Suprapubic skin (tissue), 4 donors: ENCODE measurements around the gene PSMC2. TPM values are rescaled to one million over a fixed set of nuclear protein-coding genes. Genes with fewer than 3 reads are reported as not detected.

ENCODE experiments used
- DNase-seq, 2 donors: peaks; one replicate each; pipeline ENCODE4 v3.0.0-alpha.2; 2019; ENCODE audit warnings: low spot score in 2 of 2
- H3K27ac ChIP-seq: fragments of 200-600 bp; sonication (generic); one replicate; pipeline ENCODE4 v1.5.1; 2019
- H3K27me3 ChIP-seq: fragments of 200-600 bp; sonication (generic); one replicate; pipeline ENCODE4 v1.5.1; 2019
- H3K36me3 ChIP-seq: fragments of 200-600 bp; sonication (generic); one replicate; pipeline ENCODE4 v1.5.1; 2019
- H3K4me1 ChIP-seq: fragments of 200-600 bp; sonication (generic); one replicate; pipeline ENCODE4 v1.5.1; 2019
- H3K4me3 ChIP-seq: fragments of 200-600 bp; sonication (generic); one replicate; pipeline ENCODE4 v1.5.1; 2019; ENCODE audit warnings: mild to moderate bottlenecking
- H3K9me3 ChIP-seq: fragments of 200-600 bp; sonication (generic); one replicate; pipeline ENCODE4 v1.5.1; 2019
- EP300 ChIP-seq: sonication (generic); formaldehyde crosslinking; IDR thresholded peaks from one replicate; pipeline ENCODE4 v1.6.1; 2017; ENCODE audit warnings: antibody characterized with exemption
- POLR2A ChIP-seq, 2 donors: fragments of 450-650 bp; IDR thresholded peaks; one replicate each; pipeline ENCODE4 v1.6.1; 2017; ENCODE audit warnings: antibody characterized with exemption in 2 of 2, mild to moderate bottlenecking in 2 of 2, moderate library complexity in 2 of 2
- POLR2AphosphoS5 ChIP-seq, 3 donors: sonication (generic); formaldehyde crosslinking; IDR thresholded peaks; one replicate each; pipeline ENCODE4 v1.6.1; 2017; ENCODE audit warnings: antibody characterized with exemption in 3 of 3
- WGBS: methylation state at CpG from one replicate; pipeline ENCODE4 v1.1.5; 2018; 5-methylcytosine and 5-hydroxymethylcytosine counted together
- total RNA-seq, 4 donors: library from RNA; depleted of rRNA; stranded (reverse); fragments of >200 nt; gene quantifications; one replicate each; pipeline ENCODE4 v1.1.0, GENCODE V29; 2016
- TF ChIP-seq, protein P1 (sequence below), 2 donors: fragments of 200-600 bp in 1 of 2; fragments of 450-650 bp in 1 of 2; sonication (generic) in 1 of 2; IDR thresholded peaks; one replicate each; pipeline ENCODE4 v1.5.1; 2016 to 2019; ENCODE audit warnings: antibody characterized with exemption in 2 of 2, mild to moderate bottlenecking in 1 of 2, moderate library complexity in 1 of 2

The PSMC2 gene
- total RNA-seq, 4 donors from 2014 or later = 61.5 to 115 (median 94.0) TPM

DNA sequence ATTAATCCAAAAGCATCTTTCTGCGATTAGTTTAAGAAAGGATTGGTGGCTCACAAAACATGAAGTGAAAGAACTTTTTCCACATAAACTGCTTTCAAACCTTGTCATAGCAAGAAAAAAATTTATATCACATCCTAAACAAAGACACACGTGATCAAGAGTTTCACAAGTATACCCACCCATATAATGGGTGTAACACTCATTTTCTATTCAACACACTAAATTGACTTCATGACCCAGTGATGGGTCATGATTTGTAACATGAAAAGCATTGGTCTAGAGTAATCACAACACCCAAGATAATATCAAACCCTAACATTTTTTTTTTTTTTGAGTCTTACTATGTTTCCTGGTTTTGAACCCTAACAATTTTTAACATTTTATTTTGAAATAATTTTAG lies 32.6 kb upstream of the PSMC2 start:
- DNase-seq = no peak
- Histone ChIP-seq H3K4me3 (no peak overlapping the region), H3K27ac (no peak overlapping the region), H3K27me3 (no peaks in the 10 kb centered on the region), H3K4me1 (no peaks in the 10 kb centered on the region), H3K36me3 (peaks cover 100% of the 10 kb centered on the region), H3K9me3 (no peaks in the 10 kb centered on the region)
- TF ChIP-seq POLR2AphosphoS5 (IDR thresholded peaks at IDR 0.05) = no peak
- no peak for TF ChIP-seq POLR2A (IDR thresholded peaks at IDR 0.05)
- TF ChIP-seq, protein P1, sequence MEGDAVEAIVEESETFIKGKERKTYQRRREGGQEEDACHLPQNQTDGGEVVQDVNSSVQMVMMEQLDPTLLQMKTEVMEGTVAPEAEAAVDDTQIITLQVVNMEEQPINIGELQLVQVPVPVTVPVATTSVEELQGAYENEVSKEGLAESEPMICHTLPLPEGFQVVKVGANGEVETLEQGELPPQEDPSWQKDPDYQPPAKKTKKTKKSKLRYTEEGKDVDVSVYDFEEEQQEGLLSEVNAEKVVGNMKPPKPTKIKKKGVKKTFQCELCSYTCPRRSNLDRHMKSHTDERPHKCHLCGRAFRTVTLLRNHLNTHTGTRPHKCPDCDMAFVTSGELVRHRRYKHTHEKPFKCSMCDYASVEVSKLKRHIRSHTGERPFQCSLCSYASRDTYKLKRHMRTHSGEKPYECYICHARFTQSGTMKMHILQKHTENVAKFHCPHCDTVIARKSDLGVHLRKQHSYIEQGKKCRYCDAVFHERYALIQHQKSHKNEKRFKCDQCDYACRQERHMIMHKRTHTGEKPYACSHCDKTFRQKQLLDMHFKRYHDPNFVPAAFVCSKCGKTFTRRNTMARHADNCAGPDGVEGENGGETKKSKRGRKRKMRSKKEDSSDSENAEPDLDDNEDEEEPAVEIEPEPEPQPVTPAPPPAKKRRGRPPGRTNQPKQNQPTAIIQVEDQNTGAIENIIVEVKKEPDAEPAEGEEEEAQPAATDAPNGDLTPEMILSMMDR (IDR thresholded peaks at IDR 0.05) = no peak
- WGBS = 80% methylated on average over 2 of the region's 2 CpGs

DNA sequence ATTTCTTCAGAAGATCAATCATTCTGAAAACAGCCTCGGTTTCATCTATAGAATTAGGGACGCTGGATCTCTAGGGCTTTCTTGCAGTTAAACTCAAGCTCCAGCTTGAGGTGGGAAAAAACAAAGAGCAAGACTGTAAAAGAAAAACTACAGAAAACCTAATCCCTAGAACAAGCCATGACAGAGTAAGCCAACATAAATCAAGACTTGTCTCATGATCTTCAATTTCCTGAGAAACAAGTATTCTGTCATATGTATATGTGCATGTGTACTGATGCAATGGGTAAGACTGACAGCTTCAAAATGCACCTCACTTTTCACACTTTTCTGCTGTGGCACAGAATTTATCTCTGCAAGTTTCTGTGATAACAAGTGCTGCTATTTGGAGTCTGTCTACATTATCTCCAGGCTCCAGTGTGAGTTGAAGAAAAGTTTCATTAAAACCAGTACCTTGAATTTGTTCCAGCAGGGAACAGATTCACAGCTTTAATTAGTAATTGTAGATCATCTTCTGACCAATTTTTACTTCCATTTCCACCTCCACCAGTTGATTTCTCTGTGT lies 31.0 kb upstream of the PSMC2 start:
- no peak for DNase-seq
- Histone ChIP-seq H3K4me1 (no peaks in the 10 kb centered on the region), H3K27me3 (no peaks in the 10 kb centered on the region), H3K9me3 (no peaks in the 10 kb centered on the region), H3K27ac (no peak overlapping the region), H3K4me3 (no peak overlapping the region), H3K36me3 (peaks cover 100% of the 10 kb centered on the region)
- TF ChIP-seq, protein P1 (IDR thresholded peaks at IDR 0.05) = no peak
- TF ChIP-seq POLR2AphosphoS5 (IDR thresholded peaks at IDR 0.05) = no peak
- no peak for TF ChIP-seq POLR2A (IDR thresholded peaks at IDR 0.05)
- no peak for TF ChIP-seq EP300
- 88% methylated on average over 2 of the region's 2 CpGs for WGBS

DNA sequence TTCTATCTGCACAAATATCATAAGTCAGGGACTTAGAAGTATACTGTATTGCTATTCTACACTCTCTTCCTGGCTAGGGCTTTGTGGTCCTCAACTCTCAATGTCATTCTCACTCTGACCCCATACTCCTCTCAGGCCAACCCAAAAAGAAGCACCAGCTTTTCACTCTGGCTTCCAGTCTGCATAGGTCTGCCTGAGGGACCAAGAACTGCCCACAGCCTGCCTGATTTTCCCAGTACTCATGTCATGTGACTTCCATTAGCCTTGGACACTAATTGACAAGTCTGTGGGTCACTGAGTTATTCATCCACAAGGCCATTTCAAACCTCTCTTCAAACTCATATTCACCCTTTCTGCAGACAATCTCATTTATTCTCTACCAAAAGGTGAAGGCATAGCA lies 30.4 kb upstream of the PSMC2 start:
- peaks cover 100% of the 10 kb centered on the region for H3K36me3 ChIP-seq
- TF ChIP-seq, protein P1 (IDR thresholded peaks at IDR 0.05) = no peak
- TF ChIP-seq POLR2A (IDR thresholded peaks at IDR 0.05) = no peak
- no peaks in the 10 kb centered on the region for H3K4me1 ChIP-seq
- H3K27ac ChIP-seq = no peak overlapping the region
- H3K9me3 ChIP-seq = no peaks in the 10 kb centered on the region
- DNase-seq = no peak
- no peak overlapping the region for H3K4me3 ChIP-seq
- H3K27me3 ChIP-seq = no peaks in the 10 kb centered on the region

- no peak for DNase-seq
- 90% methylated on average over 8 of the region's 8 CpGs for WGBS
- TF ChIP-seq EP300 (no peak), POLR2AphosphoS5 (IDR thresholded peaks at IDR 0.05) (no peak), POLR2A (IDR thresholded peaks at IDR 0.05) (no peak)
- TF ChIP-seq, protein P1 (IDR thresholded peaks at IDR 0.05) = no peak
- H3K36me3 ChIP-seq = peaks cover 62% of the 10 kb centered on the region
- H3K27ac ChIP-seq = no peak overlapping the region
- H3K27me3 ChIP-seq = no peaks in the 10 kb centered on the region
- no peaks in the 10 kb centered on the region for H3K9me3 ChIP-seq
- no peaks in the 10 kb centered on the region for H3K4me1 ChIP-seq
- no peak overlapping the region for H3K4me3 ChIP-seq
Measured at GRCh38 chr7:103325744-103326143, 21.7 kb upstream of the PSMC2 start.

DNA sequence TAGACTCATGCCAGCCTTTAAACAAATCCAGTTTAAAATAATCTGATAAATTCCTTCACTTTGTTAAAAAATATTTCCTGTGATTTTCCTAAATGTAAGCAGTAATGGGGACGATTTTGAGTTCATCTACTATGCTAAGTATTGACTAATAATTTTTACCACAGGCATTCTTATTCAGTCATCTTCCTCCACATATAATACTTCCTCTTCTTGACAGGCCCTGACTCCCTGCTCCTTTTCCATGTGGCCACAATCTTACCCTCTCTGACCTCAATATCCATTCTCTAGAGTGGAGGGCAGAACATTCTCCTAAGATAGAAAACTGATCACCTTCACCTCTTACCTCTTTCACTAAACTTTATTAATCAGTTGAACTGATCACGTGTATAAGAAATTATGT lies 10.7 kb upstream of the PSMC2 start:
- no peak for DNase-seq
- 94% methylated on average over 2 of the region's 2 CpGs for WGBS
- TF ChIP-seq POLR2A (IDR thresholded peaks at IDR 0.05) = no peak
- H3K27ac ChIP-seq = no peak overlapping the region
- H3K4me3 ChIP-seq = no peak overlapping the region
- no peaks in the 10 kb centered on the region for H3K27me3 ChIP-seq
- no peaks in the 10 kb centered on the region for H3K4me1 ChIP-seq
- no peaks in the 10 kb centered on the region for H3K9me3 ChIP-seq
- H3K36me3 ChIP-seq = peaks cover 72% of the 10 kb centered on the region

DNA sequence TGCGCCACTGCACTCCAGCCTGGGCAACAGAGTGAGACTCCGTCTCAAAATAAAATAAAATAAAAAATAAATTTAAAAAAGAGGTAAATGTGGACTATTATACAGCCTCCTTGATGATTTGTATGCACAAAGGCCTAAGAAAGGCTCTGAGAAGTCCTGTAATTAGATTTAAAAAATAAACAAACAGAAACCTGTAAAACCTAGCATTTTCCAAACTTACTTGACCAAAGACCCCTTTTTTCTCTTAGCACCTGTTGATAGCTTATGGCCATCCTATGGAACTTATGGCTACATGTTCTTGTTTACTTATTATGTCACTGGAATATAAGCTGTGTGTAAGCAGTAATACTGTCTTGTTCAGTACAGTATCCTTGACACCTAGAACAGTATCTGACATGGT lies 8.6 kb upstream of the PSMC2 start:
- H3K9me3 ChIP-seq = no peaks in the 10 kb centered on the region
- no peak overlapping the region for H3K4me3 ChIP-seq
- peaks cover 66% of the 10 kb centered on the region for H3K36me3 ChIP-seq
- H3K4me1 ChIP-seq = peaks cover 16% of the 10 kb centered on the region
- H3K27me3 ChIP-seq = no peaks in the 10 kb centered on the region
- WGBS = 100% methylated on average over 2 of the region's 2 CpGs
- no peak for DNase-seq
- H3K27ac ChIP-seq = no peak overlapping the region
- TF ChIP-seq POLR2A (IDR thresholded peaks at IDR 0.05) = no peak
- no peak for TF ChIP-seq EP300
- TF ChIP-seq, protein P1 (IDR thresholded peaks at IDR 0.05) = no peak
- TF ChIP-seq POLR2AphosphoS5 (IDR thresholded peaks at IDR 0.05) = no peak
